Right renal pelvis (tissue), 4 donors: ENCODE results near the gene BARD1. TPM values are rescaled to one million over a fixed set of nuclear protein-coding genes. Genes with fewer than 3 reads are reported as not detected.

Experiments used
- DNase-seq, 4 donors: peaks; one replicate each; pipeline ENCODE4 v3.0.0-alpha.2; 2013; ENCODE audit warnings: low read depth in 4 of 4, low spot score in 3 of 4, missing footprints in 1 of 4
- polyA plus RNA-seq, 4 donors: library from polyadenylated mRNA; unstranded; fragments of 120-200 nt; gene quantifications; one replicate each; pipeline ENCODE4 v1.2.1, GENCODE V29; 2013; ENCODE audit not compliant: insufficient read length in 4 of 4

The BARD1 gene
- polyA plus RNA-seq, 4 donors = 15.0 to 17.4 (median 16.3) TPM

DNA sequence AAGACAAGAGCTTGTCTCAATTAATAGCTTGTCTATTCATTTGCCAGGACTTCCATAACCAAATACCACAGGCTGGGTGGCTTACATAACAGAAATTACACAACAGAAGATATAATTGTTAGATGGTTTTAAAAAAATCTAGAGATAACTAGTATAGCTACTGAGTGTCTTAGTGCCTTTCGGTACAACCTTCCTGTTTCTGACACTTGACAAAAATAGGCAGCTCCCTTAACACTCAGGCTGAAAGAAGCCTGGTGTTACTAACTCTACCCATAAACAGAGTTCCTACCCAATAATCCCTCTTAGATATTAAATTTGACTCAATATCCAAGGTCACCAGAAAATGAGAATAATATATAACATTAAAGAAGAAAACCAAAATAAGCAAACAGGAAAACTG is 129.7 kb downstream of the BARD1 start:
- DNase-seq = no peak

GRCh38 chr2:214676421-214677089 is 132.9 kb downstream of the BARD1 start:
- no peak for DNase-seq
